Measurements from ENCODE around the gene UPK1A. TPM values are rescaled to one million over a fixed set of nuclear protein-coding genes. Genes with fewer than 3 reads are reported as not detected.
"Not testable (repeated sequence)": the region's sequence is repeated elsewhere in the genome, so short reads cannot be mapped to it uniquely, and the experiment has no call there.

Gene UPK1A
- polyA plus RNA-seq, 2 donors = 10.7 to 11.5 TPM

DNA sequence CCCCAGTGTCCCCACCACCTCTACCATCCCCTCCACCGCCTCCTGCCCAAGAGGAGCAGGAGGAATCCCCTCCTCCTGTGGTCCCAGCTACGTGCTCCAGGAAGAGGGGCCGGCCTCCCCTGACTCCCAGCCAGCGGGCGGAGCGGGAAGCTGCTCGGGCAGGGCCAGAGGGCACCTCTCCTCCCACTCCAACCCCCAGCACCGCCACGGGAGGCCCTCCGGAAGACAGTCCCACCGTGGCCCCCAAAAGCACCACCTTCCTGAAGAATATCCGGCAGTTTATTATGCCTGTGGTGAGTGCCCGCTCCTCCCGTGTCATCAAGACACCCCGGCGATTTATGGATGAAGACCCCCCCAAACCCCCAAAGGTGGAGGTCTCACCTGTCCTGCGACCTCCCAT lies 54.3 kb downstream of the UPK1A start:
- Histone ChIP-seq H3K27ac (ENCODE audit: low read depth in 2 of 2, low read length in 1 of 2) (no peak overlapping the region), H3K9me3 (ENCODE audit: control insufficient read depth in 2 of 2, insufficient read depth in 1 of 2, low read depth in 1 of 2, low read length in 1 of 2) (no peaks in the 10 kb centered on the region), H3K4me1 (ENCODE audit: control insufficient read depth in 2 of 2, insufficient read depth in 2 of 2, low read length in 1 of 2) (peaks cover 0 to 15% of the 10 kb centered on the region in 2 donors), H3K36me3 (ENCODE audit: control insufficient read depth in 2 of 2, insufficient read depth in 2 of 2, low read length in 1 of 2) (peaks cover 24 to 53% of the 10 kb centered on the region in 2 donors), H3K27me3 (ENCODE audit: control insufficient read depth in 1 of 2, insufficient read depth in 2 of 2, low read length in 2 of 2) (no peaks in the 10 kb centered on the region), H3K4me3 (ENCODE audit: low read depth in 1 of 2, low read length in 2 of 2) (no peak overlapping the region)
- WGBS, 2 donors = 85 to 90% methylated on average over 17 of the region's 17 CpGs

DNA sequence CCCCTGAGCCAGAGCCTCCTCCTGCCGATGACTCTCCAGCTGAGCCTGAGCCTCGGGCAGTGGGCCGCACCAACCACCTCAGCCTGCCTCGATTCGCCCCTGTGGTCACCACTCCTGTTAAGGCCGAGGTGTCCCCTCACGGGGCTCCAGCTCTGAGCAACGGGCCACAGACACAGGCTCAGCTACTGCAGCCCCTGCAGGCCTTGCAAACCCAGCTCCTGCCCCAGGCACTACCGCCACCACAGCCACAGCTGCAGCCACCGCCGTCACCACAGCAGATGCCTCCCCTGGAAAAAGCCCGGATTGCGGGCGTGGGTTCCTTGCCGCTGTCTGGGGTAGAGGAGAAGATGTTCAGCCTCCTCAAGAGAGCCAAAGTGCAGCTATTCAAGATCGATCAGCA lies 55.1 kb downstream of the UPK1A start:
- peaks cover 0 to 9% of the 10 kb centered on the region in 2 donors for H3K4me1 ChIP-seq (ENCODE audit: control insufficient read depth in 2 of 2, insufficient read depth in 2 of 2, low read length in 1 of 2)
- H3K9me3 ChIP-seq (ENCODE audit: control insufficient read depth in 2 of 2, insufficient read depth in 1 of 2, low read depth in 1 of 2, low read length in 1 of 2) = no peaks in the 10 kb centered on the region
- 90 to 92% methylated on average over 16 of the region's 16 CpGs for WGBS, 2 donors
- H3K36me3 ChIP-seq (ENCODE audit: control insufficient read depth in 2 of 2, insufficient read depth in 2 of 2, low read length in 1 of 2) = peaks cover 31 to 59% of the 10 kb centered on the region in 2 donors
- no peak overlapping the region for H3K27ac ChIP-seq (ENCODE audit: low read depth in 2 of 2, low read length in 1 of 2)
- H3K4me3 ChIP-seq (ENCODE audit: low read depth in 1 of 2, low read length in 2 of 2) = no peak overlapping the region
- H3K27me3 ChIP-seq (ENCODE audit: control insufficient read depth in 1 of 2, insufficient read depth in 2 of 2, low read length in 2 of 2) = no peaks in the 10 kb centered on the region

DNA sequence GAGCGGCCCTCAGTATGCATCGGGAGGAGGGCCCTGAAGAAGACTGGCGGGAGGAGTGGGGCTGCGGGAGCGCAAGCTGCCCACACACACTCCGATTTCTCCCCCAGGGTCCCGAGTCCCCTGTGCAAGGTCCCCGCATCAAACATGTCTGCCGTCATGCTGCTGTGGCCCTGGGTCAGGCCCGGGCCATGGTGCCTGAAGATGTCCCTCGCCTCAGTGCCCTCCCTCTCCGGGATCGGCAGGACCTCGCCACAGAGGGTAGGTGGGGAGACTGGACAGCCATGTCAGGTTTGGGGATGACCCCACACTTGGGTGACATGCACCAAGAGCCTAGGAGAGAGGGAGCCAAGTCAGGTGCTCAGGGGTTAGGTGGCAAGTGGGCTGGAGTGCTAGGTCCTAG lies 56.1 kb downstream of the UPK1A start:
- 95 to 96% methylated on average over 14 of the region's 14 CpGs for WGBS, 2 donors
- no peaks in the 10 kb centered on the region for H3K27me3 ChIP-seq (ENCODE audit: control insufficient read depth in 1 of 2, insufficient read depth in 2 of 2, low read length in 2 of 2)
- peaks cover 0 to 9% of the 10 kb centered on the region in 2 donors for H3K4me1 ChIP-seq (ENCODE audit: control insufficient read depth in 2 of 2, insufficient read depth in 2 of 2, low read length in 1 of 2)
- peaks cover 40 to 66% of the 10 kb centered on the region in 2 donors for H3K36me3 ChIP-seq (ENCODE audit: control insufficient read depth in 2 of 2, insufficient read depth in 2 of 2, low read length in 1 of 2)
- no peaks in the 10 kb centered on the region for H3K9me3 ChIP-seq (ENCODE audit: control insufficient read depth in 2 of 2, insufficient read depth in 1 of 2, low read depth in 1 of 2, low read length in 1 of 2)
- no peak overlapping the region for H3K27ac ChIP-seq (ENCODE audit: low read depth in 2 of 2, low read length in 1 of 2)
- H3K4me3 ChIP-seq (ENCODE audit: low read depth in 1 of 2, low read length in 2 of 2) = no peak overlapping the region

DNA sequence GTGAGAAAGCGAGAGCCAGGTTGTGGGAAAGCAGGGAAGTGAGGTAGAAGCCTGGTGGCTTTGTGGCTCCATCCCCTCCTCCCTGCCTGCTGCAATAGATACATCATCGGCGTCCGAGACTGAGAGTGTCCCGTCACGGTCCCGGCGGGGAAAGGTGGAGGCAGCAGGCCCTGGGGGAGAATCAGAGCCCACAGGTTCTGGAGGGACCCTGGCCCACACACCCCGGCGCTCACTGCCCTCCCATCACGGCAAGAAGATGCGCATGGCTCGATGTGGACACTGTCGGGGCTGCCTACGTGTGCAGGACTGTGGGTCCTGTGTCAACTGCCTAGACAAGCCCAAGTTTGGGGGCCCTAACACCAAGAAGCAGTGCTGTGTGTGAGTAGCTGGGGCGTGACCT lies 56.6 kb downstream of the UPK1A start:
- Histone ChIP-seq H3K4me3 (ENCODE audit: low read depth in 1 of 2, low read length in 2 of 2) (no peak overlapping the region), H3K9me3 (ENCODE audit: control insufficient read depth in 2 of 2, insufficient read depth in 1 of 2, low read depth in 1 of 2, low read length in 1 of 2) (no peaks in the 10 kb centered on the region), H3K36me3 (ENCODE audit: control insufficient read depth in 2 of 2, insufficient read depth in 2 of 2, low read length in 1 of 2) (peaks cover 43 to 70% of the 10 kb centered on the region in 2 donors), H3K27me3 (ENCODE audit: control insufficient read depth in 1 of 2, insufficient read depth in 2 of 2, low read length in 2 of 2) (no peaks in the 10 kb centered on the region), H3K27ac (ENCODE audit: low read depth in 2 of 2, low read length in 1 of 2) (no peak overlapping the region), H3K4me1 (ENCODE audit: control insufficient read depth in 2 of 2, insufficient read depth in 2 of 2, low read length in 1 of 2) (peaks cover 0 to 9% of the 10 kb centered on the region in 2 donors)
- WGBS, 2 donors = 93 to 95% methylated on average over 16 of the region's 16 CpGs

DNA sequence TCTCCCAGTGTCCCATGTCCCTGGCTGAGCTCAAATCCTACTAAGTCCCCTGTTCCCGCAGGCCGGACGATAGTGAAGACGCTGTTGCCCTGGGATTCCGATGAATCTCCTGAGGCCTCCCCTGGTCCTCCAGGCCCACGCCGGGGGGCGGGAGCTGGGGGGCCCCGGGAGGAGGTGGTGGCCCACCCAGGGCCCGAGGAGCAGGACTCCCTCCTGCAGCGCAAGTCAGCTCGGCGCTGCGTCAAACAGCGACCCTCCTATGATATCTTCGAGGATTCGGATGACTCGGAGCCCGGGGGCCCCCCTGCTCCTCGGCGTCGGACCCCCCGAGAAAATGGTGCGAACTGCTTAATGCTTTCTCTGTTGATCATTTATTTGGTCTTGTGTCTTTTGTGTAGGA lies 57.4 kb downstream of the UPK1A start:
- H3K27me3 ChIP-seq (ENCODE audit: control insufficient read depth in 1 of 2, insufficient read depth in 2 of 2, low read length in 2 of 2) = no peaks in the 10 kb centered on the region
- H3K4me3 ChIP-seq (ENCODE audit: low read depth in 1 of 2, low read length in 2 of 2) = no peak overlapping the region
- peaks cover 0 to 9% of the 10 kb centered on the region in 2 donors for H3K4me1 ChIP-seq (ENCODE audit: control insufficient read depth in 2 of 2, insufficient read depth in 2 of 2, low read length in 1 of 2)
- H3K27ac ChIP-seq (ENCODE audit: low read depth in 2 of 2, low read length in 1 of 2) = no peak overlapping the region
- peaks cover 44 to 77% of the 10 kb centered on the region in 2 donors for H3K36me3 ChIP-seq (ENCODE audit: control insufficient read depth in 2 of 2, insufficient read depth in 2 of 2, low read length in 1 of 2)
- no peaks in the 10 kb centered on the region for H3K9me3 ChIP-seq (ENCODE audit: control insufficient read depth in 2 of 2, insufficient read depth in 1 of 2, low read depth in 1 of 2, low read length in 1 of 2)
- 94% methylated on average over 24 of the region's 24 CpGs for WGBS, 2 donors

DNA sequence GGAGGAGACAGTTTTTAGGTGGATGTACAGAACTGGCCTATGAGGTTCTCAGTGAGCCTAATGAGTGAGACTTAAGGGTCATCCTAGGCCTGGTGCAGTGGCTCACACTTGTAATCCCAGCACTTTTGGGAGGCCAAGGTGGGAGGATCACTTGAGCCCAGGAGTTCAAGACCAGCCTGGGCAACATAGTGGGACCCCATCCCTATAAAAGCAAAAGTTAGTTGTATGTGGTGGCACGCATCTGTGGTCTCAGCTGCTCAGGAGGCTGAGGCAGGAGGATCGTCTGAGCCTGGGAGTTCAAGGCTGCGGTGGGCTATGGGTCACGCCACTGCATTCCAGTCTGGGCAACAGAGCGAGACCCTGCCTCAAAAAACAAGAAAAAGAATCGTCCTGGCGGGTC lies 57.8 kb downstream of the UPK1A start:
- peaks cover 48 to 81% of the 10 kb centered on the region in 2 donors for H3K36me3 ChIP-seq (ENCODE audit: control insufficient read depth in 2 of 2, insufficient read depth in 2 of 2, low read length in 1 of 2)

DNA sequence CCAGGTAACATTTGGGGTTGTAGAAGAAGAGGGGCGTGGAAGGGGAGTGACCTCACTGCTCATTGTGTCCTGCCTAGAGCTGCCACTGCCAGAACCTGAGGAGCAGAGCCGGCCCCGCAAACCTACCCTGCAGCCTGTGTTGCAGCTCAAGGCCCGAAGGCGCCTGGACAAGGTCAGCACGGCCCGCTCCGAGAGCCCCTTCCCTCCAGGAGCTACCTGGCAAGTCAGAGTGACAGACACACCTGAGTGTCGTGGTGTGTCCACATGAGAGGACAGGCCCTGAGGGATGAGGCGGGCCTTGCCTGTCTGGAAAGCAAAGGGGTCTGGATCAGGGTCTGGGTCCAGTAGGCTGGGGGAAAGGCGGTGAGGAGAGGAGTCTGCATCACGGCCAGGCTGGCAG lies 58.2 kb downstream of the UPK1A start:
- H3K4me3 ChIP-seq (ENCODE audit: low read depth in 1 of 2, low read length in 2 of 2) = no peak overlapping the region
- H3K36me3 ChIP-seq (ENCODE audit: control insufficient read depth in 2 of 2, insufficient read depth in 2 of 2, low read length in 1 of 2) = peaks cover 49 to 85% of the 10 kb centered on the region in 2 donors
- no peaks in the 10 kb centered on the region for H3K4me1 ChIP-seq (ENCODE audit: control insufficient read depth in 2 of 2, insufficient read depth in 2 of 2, low read length in 1 of 2)
- no peaks in the 10 kb centered on the region for H3K27me3 ChIP-seq (ENCODE audit: control insufficient read depth in 1 of 2, insufficient read depth in 2 of 2, low read length in 2 of 2)
- no peak overlapping the region for H3K27ac ChIP-seq (ENCODE audit: low read depth in 2 of 2, low read length in 1 of 2)
- no peaks in the 10 kb centered on the region for H3K9me3 ChIP-seq (ENCODE audit: control insufficient read depth in 2 of 2, insufficient read depth in 1 of 2, low read depth in 1 of 2, low read length in 1 of 2)
- 94 to 97% methylated on average over 12 of the region's 12 CpGs for WGBS, 2 donors

More for the DNA sequence above, 57.8 kb downstream of the UPK1A start:
- not testable (repeated sequence) for H3K27me3 ChIP-seq (ENCODE audit: control insufficient read depth in 1 of 2, insufficient read depth in 2 of 2, low read length in 2 of 2); H3K4me1 ChIP-seq (ENCODE audit: control insufficient read depth in 2 of 2, insufficient read depth in 2 of 2, low read length in 1 of 2); H3K27ac ChIP-seq (ENCODE audit: low read depth in 2 of 2, low read length in 1 of 2); H3K9me3 ChIP-seq (ENCODE audit: control insufficient read depth in 2 of 2, insufficient read depth in 1 of 2, low read depth in 1 of 2, low read length in 1 of 2); H3K4me3 ChIP-seq (ENCODE audit: low read depth in 1 of 2, low read length in 2 of 2)
- WGBS, 2 donors = 95% methylated on average over 7 of the region's 7 CpGs

DNA sequence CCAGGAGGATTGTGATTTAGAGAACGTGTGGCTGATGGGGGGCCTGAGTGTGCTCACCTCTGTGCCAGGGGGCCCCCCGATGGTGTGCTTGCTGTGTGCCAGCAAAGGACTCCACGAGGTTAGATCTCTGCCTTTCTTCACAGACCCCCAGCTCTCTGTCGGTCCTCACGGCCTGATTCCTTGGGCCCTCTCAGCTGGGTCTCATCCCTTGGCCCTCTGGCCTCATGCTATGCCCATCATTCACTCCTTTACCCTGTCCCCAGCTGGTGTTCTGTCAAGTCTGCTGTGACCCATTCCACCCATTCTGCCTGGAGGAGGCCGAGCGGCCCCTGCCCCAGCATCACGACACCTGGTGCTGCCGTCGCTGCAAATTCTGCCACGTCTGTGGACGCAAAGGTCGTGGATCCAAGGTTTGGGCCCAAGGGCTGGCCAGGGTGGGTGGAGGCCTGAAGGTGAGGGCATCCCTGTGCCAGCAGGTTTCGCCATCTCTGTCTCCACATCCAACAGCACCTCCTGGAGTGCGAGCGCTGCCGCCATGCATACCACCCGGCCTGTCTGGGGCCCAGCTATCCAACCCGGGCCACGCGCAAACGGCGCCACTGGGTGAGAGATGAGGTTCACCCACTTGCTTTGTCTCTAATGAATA lies 59.0 kb downstream of the UPK1A start:
- Histone ChIP-seq H3K27me3 (ENCODE audit: control insufficient read depth in 1 of 2, insufficient read depth in 2 of 2, low read length in 2 of 2) (no peaks in the 10 kb centered on the region), H3K36me3 (ENCODE audit: control insufficient read depth in 2 of 2, insufficient read depth in 2 of 2, low read length in 1 of 2) (peaks cover 51 to 88% of the 10 kb centered on the region in 2 donors), H3K4me1 (ENCODE audit: control insufficient read depth in 2 of 2, insufficient read depth in 2 of 2, low read length in 1 of 2) (no peaks in the 10 kb centered on the region), H3K27ac (ENCODE audit: low read depth in 2 of 2, low read length in 1 of 2) (no peak overlapping the region), H3K9me3 (ENCODE audit: control insufficient read depth in 2 of 2, insufficient read depth in 1 of 2, low read depth in 1 of 2, low read length in 1 of 2) (no peaks in the 10 kb centered on the region), H3K4me3 (ENCODE audit: low read depth in 1 of 2, low read length in 2 of 2) (no peak overlapping the region)
- WGBS, 2 donors = 94 to 95% methylated on average over 23 of the region's 23 CpGs

DNA sequence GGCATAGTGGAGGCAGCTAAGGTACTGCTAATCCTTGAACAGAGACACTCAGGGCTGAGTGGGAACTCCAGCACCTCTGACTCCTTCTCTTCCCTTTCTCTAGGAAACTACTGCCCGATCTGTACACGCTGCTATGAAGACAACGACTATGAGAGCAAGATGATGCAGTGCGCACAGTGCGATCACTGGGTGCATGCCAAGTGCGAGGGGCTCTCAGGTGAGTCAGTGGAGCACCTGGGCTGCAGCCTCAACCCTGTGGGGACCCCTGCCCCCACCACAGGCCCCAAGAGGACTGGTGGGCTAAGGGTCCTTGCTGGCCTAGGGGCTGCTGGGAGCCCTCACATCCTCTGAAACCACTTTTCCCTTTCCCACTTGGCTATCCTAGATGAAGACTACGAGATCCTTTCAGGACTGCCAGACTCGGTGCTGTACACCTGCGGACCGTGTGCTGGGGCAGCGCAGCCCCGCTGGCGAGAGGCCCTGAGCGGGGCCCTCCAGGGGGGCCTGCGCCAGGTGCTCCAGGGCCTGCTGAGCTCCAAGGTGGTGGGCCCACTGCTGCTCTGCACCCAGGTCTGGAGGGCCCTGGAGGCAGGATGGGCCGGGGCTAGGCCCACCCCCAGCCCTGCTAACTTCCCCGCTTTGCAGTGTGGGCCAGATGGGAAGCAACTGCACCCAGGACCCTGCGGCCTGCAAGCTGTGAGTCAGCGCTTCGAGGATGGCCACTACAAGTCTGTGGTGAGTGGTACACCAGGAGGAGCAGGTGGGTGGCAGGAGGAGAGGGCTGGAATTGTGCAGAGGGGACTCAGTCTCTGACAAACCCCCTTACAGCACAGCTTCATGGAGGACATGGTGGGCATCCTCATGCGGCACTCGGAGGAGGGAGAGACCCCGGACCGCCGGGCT lies 61.0 kb downstream of the UPK1A start:
- WGBS, 2 donors = 91 to 94% methylated on average over 25 of the region's 25 CpGs
- H3K9me3 ChIP-seq (ENCODE audit: control insufficient read depth in 2 of 2, insufficient read depth in 1 of 2, low read depth in 1 of 2, low read length in 1 of 2) = no peaks in the 10 kb centered on the region
- H3K27me3 ChIP-seq (ENCODE audit: control insufficient read depth in 1 of 2, insufficient read depth in 2 of 2, low read length in 2 of 2) = no peaks in the 10 kb centered on the region
- H3K27ac ChIP-seq (ENCODE audit: low read depth in 2 of 2, low read length in 1 of 2) = no peak overlapping the region
- H3K36me3 ChIP-seq (ENCODE audit: control insufficient read depth in 2 of 2, insufficient read depth in 2 of 2, low read length in 1 of 2) = peaks cover 55 to 92% of the 10 kb centered on the region in 2 donors
- no peak overlapping the region for H3K4me3 ChIP-seq (ENCODE audit: low read depth in 1 of 2, low read length in 2 of 2)
- peaks cover 4 to 10% of the 10 kb centered on the region in 2 donors for H3K4me1 ChIP-seq (ENCODE audit: control insufficient read depth in 2 of 2, insufficient read depth in 2 of 2, low read length in 1 of 2)

Data from esophagus (tissue), 2 donors.